Measurements from ENCODE around the gene CEP83.
"Not testable (repeated sequence)": the region's sequence is repeated elsewhere in the genome, so short reads cannot be mapped to it uniquely, and the experiment has no call there.

CEP83 gene

GRCh38 chr12:94434171-94434570, 25.5 kb downstream of the CEP83 start:
- DNase-seq (ENCODE audit: extremely low spot score, insufficient read length, low read depth), result no peak
- no peak for FAIRE-seq

DNA sequence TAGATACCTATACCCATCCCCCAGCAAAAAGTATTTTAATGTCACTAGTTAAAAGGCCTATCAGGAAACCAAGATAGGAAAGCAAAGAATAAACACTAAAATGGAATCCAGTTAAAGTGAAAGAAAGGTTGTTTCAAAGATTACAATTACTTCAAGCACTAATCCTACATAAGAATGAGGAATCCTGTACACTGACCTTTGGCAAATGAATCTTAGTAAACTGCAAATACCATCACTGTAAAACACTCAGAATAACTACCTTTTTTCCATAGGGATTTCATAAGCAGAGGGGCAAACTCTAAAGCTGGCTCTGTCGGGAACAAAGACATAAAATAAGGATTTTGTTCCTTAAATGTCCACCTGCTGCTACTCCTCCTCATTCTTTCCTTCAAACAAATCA, 25.9 kb downstream of the CEP83 start:
- FAIRE-seq (peak; percentile 24), DNase-seq (ENCODE audit: extremely low spot score, insufficient read length, low read depth) (no peak)

- FAIRE-seq (no peak), DNase-seq (ENCODE audit: extremely low spot score, insufficient read length, low read depth) (no peak)
These were observed 29.4 kb downstream of the CEP83 start for GRCh38 chr12:94430304-94430703.

DNA sequence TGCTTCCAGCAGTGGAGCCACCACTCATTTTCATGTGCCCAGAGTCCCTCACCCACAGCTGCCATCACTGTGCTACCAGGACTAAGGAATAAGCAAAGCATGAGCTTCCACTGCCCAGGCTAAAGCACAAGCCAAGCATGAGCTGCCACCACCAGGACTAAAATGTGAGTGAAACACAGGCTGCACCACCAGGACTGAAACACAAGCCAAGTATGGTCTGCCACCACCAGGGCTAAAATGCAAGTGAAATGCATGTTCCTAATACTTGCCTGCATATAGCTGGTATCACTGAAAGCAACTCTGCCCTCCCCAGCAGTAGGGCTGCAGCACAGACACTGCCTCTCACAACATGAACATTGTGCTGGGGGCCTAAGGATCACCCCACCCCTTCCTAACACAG, 30.0 kb downstream of the CEP83 start:
- DNase-seq (ENCODE audit: extremely low spot score, insufficient read length, low read depth), result no peak
- FAIRE-seq, result no peak

DNA sequence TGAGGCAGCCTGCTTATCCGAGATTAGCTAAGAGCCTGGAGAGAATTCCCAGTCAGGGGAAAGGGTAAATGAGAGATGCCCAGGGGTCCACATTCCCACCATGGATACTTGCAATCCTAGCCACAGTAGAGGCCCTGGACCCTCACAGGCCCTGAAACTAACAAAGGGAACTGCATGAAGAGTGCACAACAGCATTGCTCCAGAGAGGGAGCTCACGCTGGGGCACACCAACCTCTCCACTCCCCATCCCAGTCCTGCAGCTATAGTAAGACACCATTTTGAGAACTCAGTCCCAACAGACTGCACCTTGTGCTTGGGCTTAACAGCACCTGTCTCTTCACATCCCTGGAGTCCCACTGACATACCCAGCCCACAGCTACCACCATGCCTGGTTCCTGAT, 30.5 kb downstream of the CEP83 start:
- no peak for FAIRE-seq
- no peak for DNase-seq (ENCODE audit: extremely low spot score, insufficient read length, low read depth)

GRCh38 chr12:94427501-94428381, 31.9 kb downstream of the CEP83 start:
- FAIRE-seq, result no peak

GRCh38 chr12:94426049-94426448, 33.6 kb downstream of the CEP83 start:
- no peak for FAIRE-seq
- no peak for DNase-seq (ENCODE audit: extremely low spot score, insufficient read length, low read depth)

More at GRCh38 chr12:94427501-94428381, 31.9 kb downstream of the CEP83 start:
- DNase-seq (ENCODE audit: extremely low spot score, insufficient read length, low read depth), result no peak

GRCh38 chr12:94424830-94425229, 34.8 kb downstream of the CEP83 start:
- FAIRE-seq; DNase-seq (ENCODE audit: extremely low spot score, insufficient read length, low read depth): not testable (repeated sequence)

DNA sequence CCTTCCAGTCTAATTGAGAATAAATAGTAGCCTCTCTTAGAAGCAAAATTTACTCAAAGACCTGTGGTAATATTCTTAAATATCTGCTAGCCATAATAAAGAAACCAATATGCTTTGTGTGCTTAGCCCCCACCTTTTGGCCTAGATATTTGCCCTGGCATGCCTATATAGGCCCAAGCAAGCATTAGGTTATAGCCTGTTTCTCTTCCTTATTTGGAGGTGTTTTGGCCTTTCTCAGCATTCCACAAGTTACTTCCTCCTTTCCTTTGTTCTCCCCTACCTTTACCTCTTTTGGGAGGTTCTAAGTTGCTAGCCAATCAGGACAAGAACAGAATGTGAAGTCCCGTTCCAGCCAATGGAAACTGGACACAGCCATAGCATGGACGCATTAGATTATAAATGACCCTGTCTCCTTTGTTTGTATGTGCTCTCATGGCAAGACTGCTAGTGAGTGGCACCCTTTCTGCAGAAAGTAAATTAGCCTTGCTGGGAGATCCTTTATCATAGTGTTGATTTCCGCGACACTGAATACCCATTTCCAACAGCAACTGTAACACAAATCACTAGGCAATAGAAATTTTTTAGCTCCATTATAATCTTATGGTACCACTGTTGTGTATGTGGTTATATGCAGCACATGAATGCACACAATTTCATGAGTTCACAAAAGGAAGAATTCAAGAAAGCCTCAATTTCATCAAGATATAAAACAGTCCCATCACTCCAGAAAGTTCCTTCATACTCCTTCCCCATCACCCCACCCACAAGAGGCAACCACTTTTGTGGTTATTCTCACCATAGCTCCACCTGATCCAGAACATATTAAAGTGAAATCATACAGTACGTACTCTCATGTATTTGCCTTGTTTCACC, 37.6 kb downstream of the CEP83 start:
- no peak for FAIRE-seq
- DNase-seq (ENCODE audit: extremely low spot score, insufficient read length, low read depth), result no peak

DNA sequence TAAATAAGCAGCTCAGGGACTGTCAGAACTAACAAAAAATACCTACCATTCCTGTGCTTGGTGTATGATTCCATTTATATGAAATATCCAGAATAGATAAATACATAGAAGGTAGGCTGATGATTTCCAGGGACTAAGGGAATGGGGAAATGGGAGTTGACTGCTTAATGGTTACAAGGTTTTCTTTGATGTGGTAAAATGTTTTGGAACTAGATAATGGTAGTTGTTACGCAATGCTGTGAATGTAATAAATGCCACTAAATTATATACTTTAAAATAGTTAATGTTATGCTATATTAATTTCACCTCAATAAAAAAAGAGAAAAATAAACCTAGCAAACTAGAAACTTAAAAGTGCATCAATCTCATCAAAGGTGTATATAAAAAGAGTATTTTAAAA, 41.1 kb downstream of the CEP83 start:
- no peak for DNase-seq (ENCODE audit: extremely low spot score, insufficient read length, low read depth)
- no peak for FAIRE-seq

DNA sequence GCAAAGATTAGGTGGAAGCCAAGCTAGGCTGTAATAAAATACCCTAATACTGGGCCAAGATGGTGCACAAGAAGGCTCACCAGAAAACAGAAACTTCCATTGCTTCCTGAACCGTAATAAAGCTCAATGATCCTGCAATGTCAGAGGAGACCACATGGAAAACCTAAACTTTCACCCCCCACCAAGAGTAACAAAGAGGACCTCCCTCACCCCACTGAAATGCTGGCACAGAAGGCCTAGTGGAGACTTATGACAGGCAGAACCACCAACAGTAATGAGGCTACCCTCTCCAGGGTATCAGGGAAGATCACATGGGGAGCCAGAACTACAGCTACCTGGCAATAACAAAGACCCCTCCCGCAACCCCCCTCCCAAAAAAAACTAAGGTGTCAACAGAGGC, 43.1 kb downstream of the CEP83 start:
- no peak for DNase-seq (ENCODE audit: extremely low spot score, insufficient read length, low read depth)
- no peak for FAIRE-seq

DNA sequence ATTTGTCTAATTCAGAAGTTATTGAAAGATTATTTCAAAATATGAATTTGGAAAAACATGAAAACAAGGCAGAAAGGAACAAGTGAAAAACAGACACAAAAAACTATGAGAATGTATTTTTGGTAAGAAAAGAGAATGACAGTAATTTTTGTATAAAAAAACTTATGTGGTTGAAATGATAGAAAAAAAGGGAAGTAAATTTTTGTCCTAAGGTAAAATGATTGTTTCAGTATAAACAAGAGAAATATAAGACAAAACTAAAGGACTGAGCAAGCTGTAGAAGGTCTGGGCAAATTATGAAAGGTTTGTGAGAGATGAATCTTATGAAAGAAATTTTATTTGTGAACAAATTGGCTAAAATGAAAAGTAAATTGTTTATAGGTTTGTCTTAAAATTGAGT, 44.6 kb downstream of the CEP83 start:
- FAIRE-seq (no peak), DNase-seq (ENCODE audit: extremely low spot score, insufficient read length, low read depth) (no peak)

DNA sequence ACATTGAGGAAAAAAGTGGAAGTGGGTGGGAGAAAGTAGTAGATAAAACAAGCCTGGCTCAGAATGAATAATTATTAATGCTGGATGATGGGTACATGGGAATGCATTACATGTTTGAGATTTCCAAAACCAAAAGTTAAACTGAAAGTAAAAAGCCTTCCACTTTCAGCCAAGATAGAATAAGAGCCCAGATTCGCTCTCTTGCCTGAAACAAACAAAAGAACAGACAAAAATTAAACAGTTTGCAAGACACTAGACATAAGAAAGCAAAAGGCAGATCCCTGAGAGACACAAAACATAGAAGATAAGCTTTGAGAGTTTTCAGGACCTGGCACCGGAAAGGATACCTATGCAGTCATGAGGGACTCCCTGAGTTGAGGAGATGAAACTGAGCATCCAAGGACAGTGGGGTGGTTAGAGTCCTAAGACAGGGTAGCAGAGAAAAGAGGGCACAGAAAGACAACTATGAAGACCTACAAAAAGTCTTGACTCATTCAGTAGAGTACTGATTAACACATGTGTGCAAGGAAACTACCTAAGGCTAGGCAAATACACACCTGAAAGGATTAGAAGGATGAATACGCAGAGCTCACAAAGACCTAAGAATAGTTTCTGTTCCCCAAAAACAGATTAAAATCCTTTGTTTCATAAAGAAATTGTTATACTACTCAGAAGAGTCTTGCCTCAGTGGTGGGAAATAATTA, 54.1 kb downstream of the CEP83 start:
- DNase-seq (ENCODE audit: extremely low spot score, insufficient read length, low read depth) (no peak), FAIRE-seq (peak; percentile 81)

DNA sequence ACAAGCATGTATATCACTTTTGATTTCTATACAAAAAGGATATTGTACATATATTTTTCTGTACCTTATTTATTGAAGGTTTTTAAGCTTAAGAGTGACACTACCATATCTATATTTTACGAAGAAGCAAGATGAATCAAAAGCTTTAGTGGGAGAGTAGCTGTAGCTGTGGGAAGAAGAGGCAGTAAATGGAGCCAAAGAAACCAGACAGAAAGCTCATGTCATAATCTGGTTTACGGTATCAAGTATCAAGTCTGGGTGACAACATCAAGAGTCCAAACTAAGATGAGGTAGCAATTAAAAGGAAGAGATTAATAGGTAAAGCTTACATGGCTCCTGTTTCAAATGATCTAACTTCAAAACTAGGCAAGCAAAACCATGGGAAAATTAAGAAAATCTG, 54.8 kb downstream of the CEP83 start:
- DNase-seq (ENCODE audit: extremely low spot score, insufficient read length, low read depth) (no peak), FAIRE-seq (no peak)

- DNase-seq (ENCODE audit: extremely low spot score, insufficient read length, low read depth) (no peak), FAIRE-seq (no peak)
These were observed 58.3 kb downstream of the CEP83 start for GRCh38 chr12:94401326-94401725.

DNA sequence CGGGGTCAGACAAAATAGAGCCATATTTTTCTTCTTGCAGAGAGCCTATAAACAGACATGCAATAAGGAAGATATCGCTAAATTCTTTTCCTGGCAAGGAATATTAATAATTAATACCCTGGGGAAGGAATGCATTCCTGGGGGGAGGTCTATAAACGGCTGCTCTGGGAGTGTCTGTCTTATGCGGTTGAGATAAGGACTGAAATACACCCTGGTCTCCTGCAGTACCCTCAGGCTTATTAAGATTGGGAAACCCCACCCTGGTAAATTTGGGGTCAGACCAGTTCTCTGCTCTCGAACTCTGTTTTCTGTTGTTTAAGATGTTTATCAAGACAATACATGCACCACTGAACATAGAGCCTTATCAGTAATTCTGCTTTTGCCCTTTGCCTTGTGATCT, 61.0 kb downstream of the CEP83 start:
- DNase-seq (ENCODE audit: extremely low spot score, insufficient read length, low read depth); FAIRE-seq: not testable (repeated sequence)

DNA sequence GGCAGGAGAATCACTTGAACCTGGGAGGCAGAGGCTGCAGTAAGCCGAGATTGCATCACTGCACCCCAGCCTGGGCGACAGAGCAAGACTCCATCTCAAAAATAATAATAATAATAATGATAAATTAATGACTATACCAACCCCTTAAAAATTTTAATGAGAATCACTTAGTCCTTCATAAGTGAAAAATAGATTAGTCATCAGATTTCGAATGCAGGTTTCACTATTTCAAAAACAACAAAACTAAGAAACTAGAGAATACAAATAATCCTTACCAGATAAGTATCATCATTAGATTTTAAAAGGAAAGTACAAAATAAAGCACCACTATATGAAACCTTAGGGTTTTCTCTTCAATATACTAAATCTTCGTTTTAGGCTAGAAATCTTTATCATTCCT, 62.3 kb downstream of the CEP83 start:
- no peak for FAIRE-seq

DNA sequence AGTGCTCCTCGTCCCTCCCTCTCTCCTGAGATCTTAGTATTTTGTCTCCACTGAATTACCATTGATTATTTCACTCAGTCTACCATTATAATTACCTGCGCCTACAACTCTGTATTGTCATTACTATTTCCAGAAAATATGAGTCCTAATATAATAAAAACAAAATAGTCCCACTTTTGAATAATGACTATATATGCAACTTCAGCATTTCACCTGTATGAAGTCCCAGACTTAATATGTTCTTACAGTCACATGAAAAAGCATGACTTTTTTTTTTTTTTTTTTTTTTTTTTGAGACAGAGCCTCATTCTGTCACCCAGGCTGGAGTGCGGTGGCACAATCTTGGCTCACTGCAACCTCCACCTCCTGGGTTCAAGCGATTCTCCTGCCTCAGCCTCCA, 63.7 kb downstream of the CEP83 start:
- FAIRE-seq; DNase-seq (ENCODE audit: extremely low spot score, insufficient read length, low read depth): not testable (repeated sequence)

More for the DNA sequence above, 62.3 kb downstream of the CEP83 start:
- no peak for DNase-seq (ENCODE audit: extremely low spot score, insufficient read length, low read depth)

DNA sequence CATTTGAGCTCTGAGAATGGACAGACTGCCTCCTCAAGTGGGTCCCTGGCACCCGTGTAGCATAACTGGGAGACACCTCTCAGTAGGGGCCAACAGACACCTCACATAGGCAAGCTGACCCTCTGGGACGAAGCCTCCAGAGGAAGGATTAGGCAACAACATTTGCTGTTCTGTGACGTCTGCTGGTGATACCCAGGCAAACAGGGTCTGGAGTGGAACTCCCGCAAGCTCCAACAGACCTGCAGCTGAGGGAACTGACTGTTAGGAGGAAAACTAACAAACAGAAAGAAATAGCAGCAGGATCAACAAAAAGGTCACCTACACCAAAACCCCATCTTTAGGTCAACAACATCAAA, 69.6 kb downstream of the CEP83 start:
- FAIRE-seq (no peak), DNase-seq (ENCODE audit: extremely low spot score, insufficient read length, low read depth) (no peak)

GRCh38 chr12:94389482-94390129, 70.1 kb downstream of the CEP83 start:
- DNase-seq (ENCODE audit: extremely low spot score, insufficient read length, low read depth); FAIRE-seq: not testable (repeated sequence)
